Measurements from ENCODE around the gene MPLKIP.
"Not testable (repeated sequence)": the region's sequence is repeated elsewhere in the genome, so short reads cannot be mapped to it uniquely, and the experiment has no call there.

DNA sequence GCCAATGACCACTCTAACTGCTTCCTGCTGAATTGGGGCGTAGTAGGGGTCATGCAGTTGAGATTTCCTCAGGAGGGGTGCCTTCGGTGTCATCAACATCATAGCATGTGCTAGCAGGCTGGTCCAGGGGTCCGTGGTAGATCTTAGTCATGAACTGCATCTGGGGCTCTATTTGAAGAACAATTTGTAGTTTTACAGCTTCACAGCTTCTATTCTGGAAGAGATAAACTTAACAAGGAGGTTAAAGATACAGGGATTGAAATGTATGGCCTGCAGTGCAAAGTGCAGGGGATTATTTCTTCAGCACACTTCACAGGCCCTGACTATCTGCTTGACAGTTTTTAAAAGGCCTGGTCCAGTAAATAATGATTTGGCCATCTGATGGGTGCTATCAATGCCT, 33.8 kb upstream of the MPLKIP start:
- TF ChIP-seq, protein P1, sequence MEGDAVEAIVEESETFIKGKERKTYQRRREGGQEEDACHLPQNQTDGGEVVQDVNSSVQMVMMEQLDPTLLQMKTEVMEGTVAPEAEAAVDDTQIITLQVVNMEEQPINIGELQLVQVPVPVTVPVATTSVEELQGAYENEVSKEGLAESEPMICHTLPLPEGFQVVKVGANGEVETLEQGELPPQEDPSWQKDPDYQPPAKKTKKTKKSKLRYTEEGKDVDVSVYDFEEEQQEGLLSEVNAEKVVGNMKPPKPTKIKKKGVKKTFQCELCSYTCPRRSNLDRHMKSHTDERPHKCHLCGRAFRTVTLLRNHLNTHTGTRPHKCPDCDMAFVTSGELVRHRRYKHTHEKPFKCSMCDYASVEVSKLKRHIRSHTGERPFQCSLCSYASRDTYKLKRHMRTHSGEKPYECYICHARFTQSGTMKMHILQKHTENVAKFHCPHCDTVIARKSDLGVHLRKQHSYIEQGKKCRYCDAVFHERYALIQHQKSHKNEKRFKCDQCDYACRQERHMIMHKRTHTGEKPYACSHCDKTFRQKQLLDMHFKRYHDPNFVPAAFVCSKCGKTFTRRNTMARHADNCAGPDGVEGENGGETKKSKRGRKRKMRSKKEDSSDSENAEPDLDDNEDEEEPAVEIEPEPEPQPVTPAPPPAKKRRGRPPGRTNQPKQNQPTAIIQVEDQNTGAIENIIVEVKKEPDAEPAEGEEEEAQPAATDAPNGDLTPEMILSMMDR (IDR thresholded peaks at IDR 0.05; ENCODE audit: low read depth, low read length, missing input control), result not testable (repeated sequence)
- TF ChIP-seq, protein P2, sequence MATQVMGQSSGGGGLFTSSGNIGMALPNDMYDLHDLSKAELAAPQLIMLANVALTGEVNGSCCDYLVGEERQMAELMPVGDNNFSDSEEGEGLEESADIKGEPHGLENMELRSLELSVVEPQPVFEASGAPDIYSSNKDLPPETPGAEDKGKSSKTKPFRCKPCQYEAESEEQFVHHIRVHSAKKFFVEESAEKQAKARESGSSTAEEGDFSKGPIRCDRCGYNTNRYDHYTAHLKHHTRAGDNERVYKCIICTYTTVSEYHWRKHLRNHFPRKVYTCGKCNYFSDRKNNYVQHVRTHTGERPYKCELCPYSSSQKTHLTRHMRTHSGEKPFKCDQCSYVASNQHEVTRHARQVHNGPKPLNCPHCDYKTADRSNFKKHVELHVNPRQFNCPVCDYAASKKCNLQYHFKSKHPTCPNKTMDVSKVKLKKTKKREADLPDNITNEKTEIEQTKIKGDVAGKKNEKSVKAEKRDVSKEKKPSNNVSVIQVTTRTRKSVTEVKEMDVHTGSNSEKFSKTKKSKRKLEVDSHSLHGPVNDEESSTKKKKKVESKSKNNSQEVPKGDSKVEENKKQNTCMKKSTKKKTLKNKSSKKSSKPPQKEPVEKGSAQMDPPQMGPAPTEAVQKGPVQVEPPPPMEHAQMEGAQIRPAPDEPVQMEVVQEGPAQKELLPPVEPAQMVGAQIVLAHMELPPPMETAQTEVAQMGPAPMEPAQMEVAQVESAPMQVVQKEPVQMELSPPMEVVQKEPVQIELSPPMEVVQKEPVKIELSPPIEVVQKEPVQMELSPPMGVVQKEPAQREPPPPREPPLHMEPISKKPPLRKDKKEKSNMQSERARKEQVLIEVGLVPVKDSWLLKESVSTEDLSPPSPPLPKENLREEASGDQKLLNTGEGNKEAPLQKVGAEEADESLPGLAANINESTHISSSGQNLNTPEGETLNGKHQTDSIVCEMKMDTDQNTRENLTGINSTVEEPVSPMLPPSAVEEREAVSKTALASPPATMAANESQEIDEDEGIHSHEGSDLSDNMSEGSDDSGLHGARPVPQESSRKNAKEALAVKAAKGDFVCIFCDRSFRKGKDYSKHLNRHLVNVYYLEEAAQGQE (IDR thresholded peaks at IDR 0.05), result not testable (repeated sequence)
- TF ChIP-seq SP1 (IDR thresholded peaks at IDR 0.05); TAF1 (conservative IDR thresholded peaks at IDR 0.05); HNF4A (conservative IDR thresholded peaks at IDR 0.05); GABPA (IDR thresholded peaks at IDR 0.05 in 1 of 2, conservative IDR thresholded peaks at IDR 0.05 in 1 of 2); FOXA1 (IDR thresholded peaks at IDR 0.05): not testable (repeated sequence)
- TF ChIP-seq, protein P3, sequence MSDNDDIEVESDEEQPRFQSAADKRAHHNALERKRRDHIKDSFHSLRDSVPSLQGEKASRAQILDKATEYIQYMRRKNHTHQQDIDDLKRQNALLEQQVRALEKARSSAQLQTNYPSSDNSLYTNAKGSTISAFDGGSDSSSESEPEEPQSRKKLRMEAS (IDR thresholded peaks at IDR 0.05), result not testable (repeated sequence)
- TF ChIP-seq, protein P4, sequence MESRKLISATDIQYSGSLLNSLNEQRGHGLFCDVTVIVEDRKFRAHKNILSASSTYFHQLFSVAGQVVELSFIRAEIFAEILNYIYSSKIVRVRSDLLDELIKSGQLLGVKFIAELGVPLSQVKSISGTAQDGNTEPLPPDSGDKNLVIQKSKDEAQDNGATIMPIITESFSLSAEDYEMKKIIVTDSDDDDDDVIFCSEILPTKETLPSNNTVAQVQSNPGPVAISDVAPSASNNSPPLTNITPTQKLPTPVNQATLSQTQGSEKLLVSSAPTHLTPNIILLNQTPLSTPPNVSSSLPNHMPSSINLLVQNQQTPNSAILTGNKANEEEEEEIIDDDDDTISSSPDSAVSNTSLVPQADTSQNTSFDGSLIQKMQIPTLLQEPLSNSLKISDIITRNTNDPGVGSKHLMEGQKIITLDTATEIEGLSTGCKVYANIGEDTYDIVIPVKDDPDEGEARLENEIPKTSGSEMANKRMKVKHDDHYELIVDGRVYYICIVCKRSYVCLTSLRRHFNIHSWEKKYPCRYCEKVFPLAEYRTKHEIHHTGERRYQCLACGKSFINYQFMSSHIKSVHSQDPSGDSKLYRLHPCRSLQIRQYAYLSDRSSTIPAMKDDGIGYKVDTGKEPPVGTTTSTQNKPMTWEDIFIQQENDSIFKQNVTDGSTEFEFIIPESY (IDR thresholded peaks at IDR 0.05), result not testable (repeated sequence)
- TF ChIP-seq, protein P5, sequence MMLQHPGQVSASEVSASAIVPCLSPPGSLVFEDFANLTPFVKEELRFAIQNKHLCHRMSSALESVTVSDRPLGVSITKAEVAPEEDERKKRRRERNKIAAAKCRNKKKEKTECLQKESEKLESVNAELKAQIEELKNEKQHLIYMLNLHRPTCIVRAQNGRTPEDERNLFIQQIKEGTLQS (IDR thresholded peaks at IDR 0.05), result not testable (repeated sequence)
